ENCODE data around the gene CXCL13. TPM values are rescaled to one million over a fixed set of nuclear protein-coding genes. Genes with fewer than 3 reads are reported as not detected.
"Not testable (repeated sequence)": the region's sequence is repeated elsewhere in the genome, so short reads cannot be mapped to it uniquely, and the experiment has no call there.

Gene CXCL13
- not detected in 2 replicates for polyA plus RNA-seq (2012; rRNA removed)
- polyA plus RNA-seq (2012; cell fraction: cytosol; rRNA removed) = not detected in 2 replicates
- not detected in 2 replicates for polyA plus RNA-seq (2012; cell fraction: nucleus; rRNA removed)

GRCh38 chr4:77605210-77605902 is at the start of gene CXCL13:
CXCL13 (plus strand) TSS chr4:77605820; CDS start chr4:77605866, 46 bp downstream.
- ChIA-PET CTCF (interaction anchor here (0.8 to 1.5 kb wide), 2 partner anchors 8 to 14 kb away, joined by 3 to 5 read pairs; no protein-coding TSS in a partner anchor), POLR2A (no interaction called here)
- DNase-seq = no peak
- no peak within 1 kb of the TSS for H3K4me2 ChIP-seq
- no peaks in the 10 kb centered on the region for H3K9me3 ChIP-seq
- no peaks in the 10 kb centered on the region for H3K9me2 ChIP-seq
- no peaks in the 10 kb centered on the region for H3K79me2 ChIP-seq (ENCODE audit: insufficient read depth)
- H4K20me1 ChIP-seq (ENCODE audit: insufficient read depth) = no peaks in the 10 kb centered on the region
- no peak within 1 kb of the TSS for H3K4me3 ChIP-seq (ENCODE audit: low read depth in 2 of 2, low read length in 1 of 2)
- H3F3A ChIP-seq (replicated peaks; ENCODE audit: insufficient read depth) = no peaks in the 10 kb centered on the region
- no peaks in the 10 kb centered on the region for H3K4me1 ChIP-seq (ENCODE audit: control insufficient read depth in 1 of 2, insufficient read depth in 2 of 2, low read depth in 1 of 2, low read length in 1 of 2)
- H3K9ac ChIP-seq = no peak within 1 kb of the TSS
- TF ChIP-seq RCOR1 (IDR thresholded peaks at IDR 0.05; ENCODE audit: low read length) (no peak), EP300 (IDR thresholded peaks at IDR 0.05; ENCODE audit: borderline replicate concordance in 1 of 2, low read depth in 1 of 2, low read length in 1 of 2) (no peak), POLR2AphosphoS5 (IDR thresholded peaks at IDR 0.05; ENCODE audit: low read depth, low read length) (no peak), NRF1 (IDR thresholded peaks at IDR 0.05; ENCODE audit: low read depth, low read length) (no peak), CHD2 (IDR thresholded peaks at IDR 0.05; ENCODE audit: low read length, partially characterized antibody) (no peak)
- H2AFZ ChIP-seq (ENCODE audit: low read depth) = no peak within 1 kb of the TSS
- peaks cover 57% of the 10 kb centered on the region for H3K27me3 ChIP-seq (ENCODE audit: insufficient read depth)
- WGBS (ENCODE audit: low lambda C conversion rate) = 12% methylated on average over 8 of the region's 8 CpGs
- H3K36me3 ChIP-seq (replicated peaks in 1 of 2; ENCODE audit: control insufficient read depth in 1 of 2, insufficient read depth in 2 of 2, low read length in 1 of 2) = no peaks in the 10 kb centered on the region
- no peak within 1 kb of the TSS for H3K27ac ChIP-seq (ENCODE audit: low read depth in 2 of 2, low read length in 1 of 2)

GRCh38 chr4:77560170-77560569 is 45.5 kb upstream of the CXCL13 start:
- Histone ChIP-seq H3K4me3 (ENCODE audit: low read depth in 2 of 2, low read length in 1 of 2) (no peak overlapping the region), H3K27me3 (ENCODE audit: insufficient read depth) (no peaks in the 10 kb centered on the region), H4K20me1 (ENCODE audit: insufficient read depth) (no peaks in the 10 kb centered on the region), H2AFZ (ENCODE audit: low read depth) (no peak overlapping the region), H3K9me3 (no peaks in the 10 kb centered on the region), H3F3A (replicated peaks; ENCODE audit: insufficient read depth) (no peaks in the 10 kb centered on the region), H3K4me1 (ENCODE audit: control insufficient read depth in 1 of 2, insufficient read depth in 2 of 2, low read depth in 1 of 2, low read length in 1 of 2) (no peaks in the 10 kb centered on the region), H3K9me2 (no peaks in the 10 kb centered on the region), H3K9ac (no peak overlapping the region), H3K27ac (ENCODE audit: low read depth in 2 of 2, low read length in 1 of 2) (no peak overlapping the region), H3K79me2 (ENCODE audit: insufficient read depth) (no peaks in the 10 kb centered on the region), H3K36me3 (replicated peaks in 1 of 2; ENCODE audit: control insufficient read depth in 1 of 2, insufficient read depth in 2 of 2, low read length in 1 of 2) (no peaks in the 10 kb centered on the region), H3K4me2 (no peak overlapping the region)
- ChIA-PET POLR2A (no interaction called here), CTCF (interaction anchor here (0.9 kb wide), 1 partner anchor 10 kb away, joined by 3 read pairs; no protein-coding TSS in a partner anchor)
- WGBS (ENCODE audit: low lambda C conversion rate) = 0% methylated on average over 1 of the region's 1 CpG
- DNase-seq = no peak
- no peak for TF ChIP-seq RAD21 (IDR thresholded peaks at IDR 0.05; ENCODE audit: low read length)
- TF ChIP-seq CHD2 (IDR thresholded peaks at IDR 0.05; ENCODE audit: low read length, partially characterized antibody) = no peak

GRCh38 chr4:77561720-77562119 is 43.9 kb upstream of the CXCL13 start:
- H3K9ac ChIP-seq; H3K27ac ChIP-seq (ENCODE audit: low read depth in 2 of 2, low read length in 1 of 2); H3K9me2 ChIP-seq; H3K9me3 ChIP-seq; DNase-seq; H3K4me3 ChIP-seq (ENCODE audit: low read depth in 2 of 2, low read length in 1 of 2); CTCF ChIA-PET; H3K4me1 ChIP-seq (ENCODE audit: control insufficient read depth in 1 of 2, insufficient read depth in 2 of 2, low read depth in 1 of 2, low read length in 1 of 2); POLR2A ChIA-PET; H2AFZ ChIP-seq (ENCODE audit: low read depth); H3K27me3 ChIP-seq (ENCODE audit: insufficient read depth); H3F3A ChIP-seq (replicated peaks; ENCODE audit: insufficient read depth); H3K79me2 ChIP-seq (ENCODE audit: insufficient read depth); H4K20me1 ChIP-seq (ENCODE audit: insufficient read depth); H3K4me2 ChIP-seq; H3K36me3 ChIP-seq (replicated peaks in 1 of 2; ENCODE audit: control insufficient read depth in 1 of 2, insufficient read depth in 2 of 2, low read length in 1 of 2): not testable (repeated sequence)
- WGBS (ENCODE audit: low lambda C conversion rate) = no CpG with 5 or more reads among the region's 12 CpGs
